ENCODE measurements around the gene FBRSL1.
"Not testable (repeated sequence)": the region's sequence is repeated elsewhere in the genome, so short reads cannot be mapped to it uniquely, and the experiment has no call there.

Gene FBRSL1

GRCh38 chr12:132474237-132474741, 15.7 kb upstream of the FBRSL1 start:
- Histone ChIP-seq H3K4me1 (ENCODE audit: control insufficient read depth, insufficient read depth, low read length, unreplicated experiment) (no peaks in the 10 kb centered on the region), H2AFZ (ENCODE audit: low read length, unreplicated experiment) (no peak overlapping the region), H3K27me3 (ENCODE audit: insufficient read depth, low read length) (peaks cover 5% of the 10 kb centered on the region; the same call in 1 of the 2 replicates), H3K79me2 (ENCODE audit: control insufficient read depth, insufficient read depth, low read length, unreplicated experiment) (no peaks in the 10 kb centered on the region), H3K27ac (ENCODE audit: low read depth, low read length) (no peak overlapping the region), H3K36me3 (ENCODE audit: insufficient read depth, low read length) (no peaks in the 10 kb centered on the region), H3K4me3 (ENCODE audit: low read depth, low read length) (no peak overlapping the region)

GRCh38 chr12:132474799-132475303, 15.1 kb upstream of the FBRSL1 start:
- H3K4me3 ChIP-seq (ENCODE audit: low read depth, low read length); H3K36me3 ChIP-seq (ENCODE audit: insufficient read depth, low read length); H3K27ac ChIP-seq (ENCODE audit: low read depth, low read length); H3K27me3 ChIP-seq (ENCODE audit: insufficient read depth, low read length); H3K79me2 ChIP-seq (ENCODE audit: control insufficient read depth, insufficient read depth, low read length, unreplicated experiment); H3K4me1 ChIP-seq (ENCODE audit: control insufficient read depth, insufficient read depth, low read length, unreplicated experiment); H2AFZ ChIP-seq (ENCODE audit: low read length, unreplicated experiment): not testable (repeated sequence)

- H3K27ac ChIP-seq (ENCODE audit: low read depth, low read length): no peak overlapping the region
- no peak overlapping the region for H3K4me3 ChIP-seq (ENCODE audit: low read depth, low read length)
Observed at GRCh38 chr12:132475304-132476037, 14.5 kb upstream of the FBRSL1 start.

DNA sequence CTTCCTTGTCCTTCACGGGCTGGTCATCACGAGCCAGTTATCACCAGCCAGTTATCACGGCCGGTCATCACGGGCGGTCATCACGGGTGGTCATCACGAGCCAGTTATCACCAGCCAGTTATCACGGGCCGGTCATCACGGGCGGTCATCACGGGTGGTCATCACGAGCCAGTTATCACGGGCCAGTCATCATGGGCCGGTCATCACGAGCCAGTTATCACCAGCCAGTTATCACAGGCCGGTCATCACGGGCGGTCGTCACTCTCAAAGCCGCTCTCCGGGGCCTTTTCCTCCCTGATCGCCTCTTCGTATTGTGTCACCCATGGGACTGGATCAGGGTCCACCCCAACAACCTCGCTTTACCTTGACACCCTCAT, 13.9 kb upstream of the FBRSL1 start:
- Histone ChIP-seq H3K4me3 (ENCODE audit: low read depth, low read length) (no peak overlapping the region), H3K79me2 (ENCODE audit: control insufficient read depth, insufficient read depth, low read length, unreplicated experiment) (no peaks in the 10 kb centered on the region), H2AFZ (ENCODE audit: low read length, unreplicated experiment) (no peak overlapping the region), H3K36me3 (ENCODE audit: insufficient read depth, low read length) (no peaks in the 10 kb centered on the region), H3K4me1 (ENCODE audit: control insufficient read depth, insufficient read depth, low read length, unreplicated experiment) (no peaks in the 10 kb centered on the region), H3K27ac (ENCODE audit: low read depth, low read length) (no peak overlapping the region), H3K27me3 (ENCODE audit: insufficient read depth, low read length) (peaks cover 15% of the 10 kb centered on the region)

More at GRCh38 chr12:132475304-132476037, 14.5 kb upstream of the FBRSL1 start:
- no peaks in the 10 kb centered on the region for H3K36me3 ChIP-seq (ENCODE audit: insufficient read depth, low read length)
- H3K27me3 ChIP-seq (ENCODE audit: insufficient read depth, low read length): peaks cover 10% of the 10 kb centered on the region; the same call in 1 of the 2 replicates
- no peaks in the 10 kb centered on the region for H3K79me2 ChIP-seq (ENCODE audit: control insufficient read depth, insufficient read depth, low read length, unreplicated experiment)
- H2AFZ ChIP-seq (ENCODE audit: low read length, unreplicated experiment): no peak overlapping the region
- H3K4me1 ChIP-seq (ENCODE audit: control insufficient read depth, insufficient read depth, low read length, unreplicated experiment): no peaks in the 10 kb centered on the region

GRCh38 chr12:132476421-132476820, 13.5 kb upstream of the FBRSL1 start:
- Histone ChIP-seq H3K27ac (ENCODE audit: low read depth, low read length) (no peak overlapping the region), H3K4me3 (ENCODE audit: low read depth, low read length) (no peak overlapping the region), H3K4me1 (ENCODE audit: control insufficient read depth, insufficient read depth, low read length, unreplicated experiment) (no peaks in the 10 kb centered on the region), H3K79me2 (ENCODE audit: control insufficient read depth, insufficient read depth, low read length, unreplicated experiment) (no peaks in the 10 kb centered on the region), H3K27me3 (ENCODE audit: insufficient read depth, low read length) (peaks cover 18% of the 10 kb centered on the region), H3K36me3 (ENCODE audit: insufficient read depth, low read length) (no peaks in the 10 kb centered on the region), H2AFZ (ENCODE audit: low read length, unreplicated experiment) (no peak overlapping the region)

GRCh38 chr12:132477017-132477702, 12.8 kb upstream of the FBRSL1 start:
- peaks cover 25% of the 10 kb centered on the region for H3K27me3 ChIP-seq (ENCODE audit: insufficient read depth, low read length)

DNA sequence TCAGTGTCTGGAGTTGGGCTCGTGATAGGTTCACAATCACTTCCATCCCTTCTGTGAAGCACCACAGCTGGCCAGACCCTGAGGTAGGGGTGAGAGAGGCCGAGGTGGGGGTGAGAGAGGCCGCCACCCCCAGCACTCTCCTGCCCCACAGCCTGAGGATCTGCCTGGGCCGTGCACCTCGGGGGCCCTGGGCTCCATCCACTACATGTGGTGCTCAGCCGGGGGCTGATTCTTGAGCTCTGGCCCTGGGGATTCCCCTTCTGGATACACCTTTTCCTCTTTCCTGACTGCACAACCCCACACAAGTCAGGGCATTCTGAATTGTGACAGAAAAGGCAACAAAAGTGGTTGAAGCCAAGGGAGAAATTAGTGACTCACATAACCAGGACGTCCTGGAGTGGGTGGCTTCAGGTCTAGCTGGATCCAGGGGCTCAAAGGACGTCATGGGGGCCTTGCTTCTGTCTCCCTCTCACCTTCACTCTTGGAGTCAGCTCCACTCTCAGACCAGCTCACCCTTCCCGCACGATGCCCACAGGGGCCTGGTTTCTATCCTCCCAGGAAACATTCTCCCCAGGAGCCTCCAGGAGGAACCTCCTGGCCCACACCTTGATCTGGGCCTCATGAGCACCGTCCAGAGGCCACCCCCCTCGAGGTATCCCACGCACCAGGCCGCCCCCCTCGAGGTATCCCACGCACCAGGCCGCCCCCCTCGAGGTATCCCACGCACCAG, 12.1 kb upstream of the FBRSL1 start:
- H3K4me3 ChIP-seq (ENCODE audit: low read depth, low read length): no peak overlapping the region
- no peak overlapping the region for H2AFZ ChIP-seq (ENCODE audit: low read length, unreplicated experiment)
- H3K36me3 ChIP-seq (ENCODE audit: insufficient read depth, low read length): no peaks in the 10 kb centered on the region
- peaks cover 28% of the 10 kb centered on the region for H3K27me3 ChIP-seq (ENCODE audit: insufficient read depth, low read length)
- no peaks in the 10 kb centered on the region for H3K79me2 ChIP-seq (ENCODE audit: control insufficient read depth, insufficient read depth, low read length, unreplicated experiment)
- no peak overlapping the region for H3K27ac ChIP-seq (ENCODE audit: low read depth, low read length)
- H3K4me1 ChIP-seq (ENCODE audit: control insufficient read depth, insufficient read depth, low read length, unreplicated experiment): no peaks in the 10 kb centered on the region

More at GRCh38 chr12:132477017-132477702, 12.8 kb upstream of the FBRSL1 start:
- Histone ChIP-seq H3K36me3 (ENCODE audit: insufficient read depth, low read length) (no peaks in the 10 kb centered on the region), H2AFZ (ENCODE audit: low read length, unreplicated experiment) (no peak overlapping the region), H3K4me3 (ENCODE audit: low read depth, low read length) (no peak overlapping the region), H3K4me1 (ENCODE audit: control insufficient read depth, insufficient read depth, low read length, unreplicated experiment) (no peaks in the 10 kb centered on the region), H3K27ac (ENCODE audit: low read depth, low read length) (no peak overlapping the region), H3K79me2 (ENCODE audit: control insufficient read depth, insufficient read depth, low read length, unreplicated experiment) (no peaks in the 10 kb centered on the region)

- no peak overlapping the region for H3K27ac ChIP-seq (ENCODE audit: low read depth, low read length)
- no peaks in the 10 kb centered on the region for H3K79me2 ChIP-seq (ENCODE audit: control insufficient read depth, insufficient read depth, low read length, unreplicated experiment)
- no peaks in the 10 kb centered on the region for H3K4me1 ChIP-seq (ENCODE audit: control insufficient read depth, insufficient read depth, low read length, unreplicated experiment)
- no peak overlapping the region for H2AFZ ChIP-seq (ENCODE audit: low read length, unreplicated experiment)
- H3K4me3 ChIP-seq (ENCODE audit: low read depth, low read length): no peak overlapping the region
- peaks cover 28% of the 10 kb centered on the region for H3K27me3 ChIP-seq (ENCODE audit: insufficient read depth, low read length)
- H3K36me3 ChIP-seq (ENCODE audit: insufficient read depth, low read length): no peaks in the 10 kb centered on the region
Observed at GRCh38 chr12:132478433-132478803, 11.5 kb upstream of the FBRSL1 start.

- H2AFZ ChIP-seq (ENCODE audit: low read length, unreplicated experiment): no peak overlapping the region
- no peaks in the 10 kb centered on the region for H3K4me1 ChIP-seq (ENCODE audit: control insufficient read depth, insufficient read depth, low read length, unreplicated experiment)
- H3K27me3 ChIP-seq (ENCODE audit: insufficient read depth, low read length): peaks cover 28% of the 10 kb centered on the region
- no peaks in the 10 kb centered on the region for H3K79me2 ChIP-seq (ENCODE audit: control insufficient read depth, insufficient read depth, low read length, unreplicated experiment)
- no peak overlapping the region for H3K4me3 ChIP-seq (ENCODE audit: low read depth, low read length)
- no peak overlapping the region for H3K27ac ChIP-seq (ENCODE audit: low read depth, low read length)
- no peaks in the 10 kb centered on the region for H3K36me3 ChIP-seq (ENCODE audit: insufficient read depth, low read length)
Observed at GRCh38 chr12:132478845-132479244, 11.1 kb upstream of the FBRSL1 start.

DNA sequence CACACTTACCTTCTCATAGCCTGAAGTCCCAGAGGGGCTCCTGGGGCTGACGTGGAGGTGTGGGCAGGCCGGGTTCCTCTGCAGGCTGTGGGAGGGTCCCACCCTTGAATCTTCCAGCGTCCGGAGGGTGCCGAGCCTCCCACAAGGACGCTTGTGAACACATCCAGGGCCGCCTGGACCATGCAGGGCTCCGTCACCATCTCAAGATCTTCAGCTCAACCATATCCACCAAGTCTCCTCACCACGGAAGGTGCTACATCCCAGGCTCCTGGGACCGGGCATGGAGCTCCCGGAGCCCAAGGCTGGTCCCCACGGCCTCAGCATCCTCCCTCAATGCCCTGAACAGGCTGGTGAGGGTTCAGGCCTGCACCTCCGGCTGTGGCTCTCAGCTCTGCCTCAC, 10.7 kb upstream of the FBRSL1 start:
- no peak overlapping the region for H2AFZ ChIP-seq (ENCODE audit: low read length, unreplicated experiment)
- H3K36me3 ChIP-seq (ENCODE audit: insufficient read depth, low read length): no peaks in the 10 kb centered on the region
- peaks cover 28% of the 10 kb centered on the region for H3K27me3 ChIP-seq (ENCODE audit: insufficient read depth, low read length)
- no peaks in the 10 kb centered on the region for H3K79me2 ChIP-seq (ENCODE audit: control insufficient read depth, insufficient read depth, low read length, unreplicated experiment)
- no peak overlapping the region for H3K4me3 ChIP-seq (ENCODE audit: low read depth, low read length)
- no peaks in the 10 kb centered on the region for H3K4me1 ChIP-seq (ENCODE audit: control insufficient read depth, insufficient read depth, low read length, unreplicated experiment)
- no peak overlapping the region for H3K27ac ChIP-seq (ENCODE audit: low read depth, low read length)

Measured in ACC112 (cell line).